ENCODE measurements around the gene SIPA1L2. TPM values are rescaled to one million over a fixed set of nuclear protein-coding genes. Genes with fewer than 3 reads are reported as not detected.

The SIPA1L2 gene
- total RNA-seq, 1 donor from 2014 or later, result 81.4 TPM

GRCh38 chr1:232644209-232644608, 14.3 kb upstream of the SIPA1L2 start:
- no peak for DNase-seq (ENCODE audit: low spot score in 2 of 2, unreplicated experiment in 2 of 2)
- TF ChIP-seq CTCF (IDR thresholded peaks at IDR 0.05; ENCODE audit: unreplicated experiment), result no peak
- no peak overlapping the region for H3K4me3 Mint-ChIP-seq
- no peak overlapping the region for H3K27ac Mint-ChIP-seq
- no peaks in the 10 kb centered on the region for H3K36me3 Mint-ChIP-seq
- no peaks in the 10 kb centered on the region for H3K9me3 Mint-ChIP-seq
- no peaks in the 10 kb centered on the region for H3K27me3 Mint-ChIP-seq (ENCODE audit: low read depth)
- H3K4me1 Mint-ChIP-seq, result peaks cover 24% of the 10 kb centered on the region

DNA sequence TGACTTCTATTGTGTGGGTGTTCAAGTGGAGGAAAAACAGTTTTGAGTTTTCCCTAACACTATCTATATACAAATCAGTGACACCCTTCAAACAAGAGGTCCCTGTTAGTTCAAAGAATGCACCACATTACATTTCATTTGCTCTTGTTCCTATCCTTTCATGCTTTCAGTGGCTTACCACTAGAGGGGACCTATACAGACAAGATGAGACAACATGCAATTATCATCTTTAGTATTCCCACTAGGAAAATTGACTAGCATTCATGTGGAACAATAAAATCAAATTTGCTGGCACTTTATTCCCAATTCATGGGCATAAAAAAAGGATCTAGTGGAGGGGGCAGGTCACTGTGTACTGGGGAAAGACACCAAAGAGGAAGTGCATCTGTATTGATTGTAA, 13.3 kb upstream of the SIPA1L2 start:
- Mint-ChIP-seq H3K27ac (no peak overlapping the region), H3K4me1 (peaks cover 19% of the 10 kb centered on the region), H3K4me3 (no peak overlapping the region), H3K36me3 (no peaks in the 10 kb centered on the region), H3K9me3 (no peaks in the 10 kb centered on the region), H3K27me3 (ENCODE audit: low read depth) (no peaks in the 10 kb centered on the region)
- no peak for DNase-seq (ENCODE audit: low spot score in 2 of 2, unreplicated experiment in 2 of 2)
- no peak for TF ChIP-seq CTCF (IDR thresholded peaks at IDR 0.05; ENCODE audit: unreplicated experiment)

DNA sequence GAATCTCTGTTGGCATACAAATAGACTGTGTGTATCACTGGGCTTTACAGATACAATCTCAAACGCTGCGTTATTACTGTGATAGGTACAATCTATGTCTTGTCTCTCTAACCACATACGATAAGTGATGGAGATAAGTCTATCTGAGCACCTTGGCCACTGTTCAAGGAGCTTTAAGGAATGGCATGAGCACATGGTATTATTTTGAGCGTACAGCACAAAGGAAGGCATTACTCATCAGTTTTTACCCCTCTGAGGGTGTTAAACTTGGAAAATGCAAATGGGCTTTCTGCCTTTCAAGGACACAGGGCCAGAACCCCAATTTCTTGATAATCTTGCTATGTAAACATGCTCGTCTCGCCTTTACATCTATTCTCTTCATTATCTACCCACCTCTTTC, 11.6 kb upstream of the SIPA1L2 start:
- TF ChIP-seq CTCF (IDR thresholded peaks at IDR 0.05; ENCODE audit: unreplicated experiment), result no peak
- Mint-ChIP-seq H3K27ac (no peak overlapping the region), H3K4me3 (no peak overlapping the region), H3K27me3 (ENCODE audit: low read depth) (no peaks in the 10 kb centered on the region), H3K4me1 (peaks cover 16% of the 10 kb centered on the region), H3K9me3 (no peaks in the 10 kb centered on the region), H3K36me3 (no peaks in the 10 kb centered on the region)
- DNase-seq (ENCODE audit: low spot score in 2 of 2, unreplicated experiment in 2 of 2), result no peak

- Mint-ChIP-seq H3K4me3 (no peak overlapping the region), H3K27me3 (ENCODE audit: low read depth) (peaks cover 4% of the 10 kb centered on the region), H3K9me3 (no peaks in the 10 kb centered on the region), H3K36me3 (no peaks in the 10 kb centered on the region), H3K27ac (no peak overlapping the region), H3K4me1 (peaks cover 13% of the 10 kb centered on the region)
- no peak for TF ChIP-seq CTCF (IDR thresholded peaks at IDR 0.05; ENCODE audit: unreplicated experiment)
- no peak for DNase-seq (ENCODE audit: low spot score in 2 of 2, unreplicated experiment in 2 of 2)
Measured at GRCh38 chr1:232636799-232637198, 6.9 kb upstream of the SIPA1L2 start.

DNA sequence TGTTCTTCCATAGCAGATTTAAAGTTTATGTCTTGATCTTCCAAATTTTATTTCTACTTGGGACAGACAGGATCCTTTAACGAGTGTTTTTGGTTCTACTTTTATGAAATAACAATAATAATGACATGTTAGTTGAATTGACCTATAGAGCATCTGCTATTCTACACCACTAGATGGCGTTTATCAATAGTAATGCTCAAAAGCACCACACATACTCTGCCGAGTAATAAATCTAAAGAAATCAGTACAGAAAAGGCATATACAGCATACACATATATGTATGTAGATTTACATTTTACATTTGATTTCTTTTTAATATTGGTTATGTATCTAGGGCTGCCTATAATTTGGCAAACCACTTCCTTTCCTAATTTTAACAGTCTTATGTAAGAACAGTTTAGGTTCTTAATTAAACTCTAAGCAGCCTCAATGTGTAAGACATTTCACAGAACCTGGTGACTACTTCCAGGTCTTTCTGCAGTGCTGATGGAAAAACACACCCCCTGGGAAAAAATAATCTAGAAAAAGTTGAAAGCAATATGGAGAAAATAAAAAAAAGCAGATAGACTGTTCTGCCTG, 5.9 kb upstream of the SIPA1L2 start:
- no peak for DNase-seq (ENCODE audit: low spot score in 2 of 2, unreplicated experiment in 2 of 2)
- no peak overlapping the region for H3K4me3 Mint-ChIP-seq
- H3K36me3 Mint-ChIP-seq, result no peaks in the 10 kb centered on the region
- peaks cover 4% of the 10 kb centered on the region for H3K27me3 Mint-ChIP-seq (ENCODE audit: low read depth)
- TF ChIP-seq CTCF (IDR thresholded peaks at IDR 0.05; ENCODE audit: unreplicated experiment), result peak; percentile 85
- H3K4me1 Mint-ChIP-seq, result peaks cover 10% of the 10 kb centered on the region
- H3K9me3 Mint-ChIP-seq, result no peaks in the 10 kb centered on the region
- no peak overlapping the region for H3K27ac Mint-ChIP-seq

DNA sequence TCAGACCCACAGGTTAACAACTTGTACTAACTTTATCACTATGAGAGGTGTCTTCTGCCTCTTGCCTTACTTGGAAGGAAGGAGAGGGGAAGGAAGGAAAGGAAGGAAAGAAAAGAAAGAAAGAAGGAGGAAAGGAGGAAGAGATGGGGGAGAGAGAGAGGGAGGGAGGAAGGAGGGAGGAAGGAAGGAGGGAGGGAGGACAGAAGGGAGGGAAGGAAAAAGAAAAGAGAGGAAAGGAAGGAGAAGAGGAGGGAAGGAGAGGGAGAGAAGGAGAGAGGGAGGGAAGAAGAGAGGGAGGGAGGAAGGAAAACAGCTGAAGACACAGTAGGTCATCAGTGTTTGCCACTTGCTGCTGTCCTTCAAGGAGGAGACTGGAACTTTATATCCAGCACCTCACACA, 5.3 kb upstream of the SIPA1L2 start:
- no peak for DNase-seq (ENCODE audit: low spot score in 2 of 2, unreplicated experiment in 2 of 2)
- peaks cover 4% of the 10 kb centered on the region for H3K27me3 Mint-ChIP-seq (ENCODE audit: low read depth)
- H3K4me1 Mint-ChIP-seq, result peaks cover 14% of the 10 kb centered on the region
- H3K4me3 Mint-ChIP-seq, result no peak overlapping the region
- TF ChIP-seq CTCF (IDR thresholded peaks at IDR 0.05; ENCODE audit: unreplicated experiment), result no peak
- H3K36me3 Mint-ChIP-seq, result no peaks in the 10 kb centered on the region
- H3K27ac Mint-ChIP-seq, result no peak overlapping the region
- H3K9me3 Mint-ChIP-seq, result no peaks in the 10 kb centered on the region

Data from mesothelial cell of epicardium (in vitro differentiated cells).